Ovary (tissue), 3 donors: Measurements from ENCODE around the gene F10.

Experiments used
- POLR2A ChIP-seq: fragments of 450-650 bp; IDR thresholded peaks from one replicate; pipeline ENCODE4 v1.6.1; 2017; ENCODE audit warnings: antibody characterized with exemption, mild to moderate bottlenecking, moderate library complexity
- TF ChIP-seq, protein P1 (sequence below), 3 donors: fragments of 450-650 bp in 2 of 3; fragments of 200-600 bp in 1 of 3; IDR thresholded peaks; one replicate each; pipeline versions ENCODE4 v1.5.1 to v1.8.0; 2016 to 2022; ENCODE audit warnings: antibody characterized with exemption in 3 of 3, mild to moderate bottlenecking in 1 of 3
- donor health status: DM: no; HTN: no; CAD: no.

DNA sequence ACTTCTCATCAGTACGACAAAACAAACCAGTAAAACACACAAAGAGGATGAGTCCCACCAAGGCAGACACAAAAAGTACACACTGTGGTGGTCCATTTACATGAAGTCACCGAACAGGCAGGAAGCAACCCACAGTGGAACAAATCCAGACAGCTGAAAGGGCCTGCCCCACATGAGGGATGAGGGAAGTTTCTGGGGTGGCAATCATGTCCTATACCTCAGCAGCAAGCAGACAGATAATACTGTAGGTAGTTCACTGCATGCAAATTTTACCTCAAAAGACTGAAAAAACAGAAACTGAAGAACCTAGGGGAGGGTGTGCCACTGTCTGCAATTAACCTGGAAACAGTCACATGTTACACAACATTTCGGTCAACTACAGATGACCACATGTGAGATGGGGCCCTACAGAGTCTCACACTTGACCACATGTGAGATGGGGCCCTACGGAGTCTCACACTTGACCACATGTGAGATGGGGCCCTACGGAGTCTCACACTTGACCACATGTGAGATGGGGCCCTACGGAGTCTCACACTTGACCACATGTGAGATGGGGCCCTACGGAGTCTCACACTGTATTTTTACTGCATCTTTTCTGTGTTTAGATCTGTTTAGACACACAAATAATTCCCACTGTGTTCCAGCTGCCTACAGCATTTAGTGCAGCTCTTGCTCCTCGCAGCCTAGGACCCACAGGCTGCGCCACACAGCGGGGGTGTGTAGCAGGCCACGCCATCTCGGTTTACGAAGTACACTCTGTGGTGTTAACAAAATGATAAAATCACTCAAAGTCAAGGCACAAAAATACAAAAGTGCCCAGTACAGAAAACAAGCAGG is 63.7 kb downstream of the F10 start:
- TF ChIP-seq POLR2A = no peak
- TF ChIP-seq, protein P1, sequence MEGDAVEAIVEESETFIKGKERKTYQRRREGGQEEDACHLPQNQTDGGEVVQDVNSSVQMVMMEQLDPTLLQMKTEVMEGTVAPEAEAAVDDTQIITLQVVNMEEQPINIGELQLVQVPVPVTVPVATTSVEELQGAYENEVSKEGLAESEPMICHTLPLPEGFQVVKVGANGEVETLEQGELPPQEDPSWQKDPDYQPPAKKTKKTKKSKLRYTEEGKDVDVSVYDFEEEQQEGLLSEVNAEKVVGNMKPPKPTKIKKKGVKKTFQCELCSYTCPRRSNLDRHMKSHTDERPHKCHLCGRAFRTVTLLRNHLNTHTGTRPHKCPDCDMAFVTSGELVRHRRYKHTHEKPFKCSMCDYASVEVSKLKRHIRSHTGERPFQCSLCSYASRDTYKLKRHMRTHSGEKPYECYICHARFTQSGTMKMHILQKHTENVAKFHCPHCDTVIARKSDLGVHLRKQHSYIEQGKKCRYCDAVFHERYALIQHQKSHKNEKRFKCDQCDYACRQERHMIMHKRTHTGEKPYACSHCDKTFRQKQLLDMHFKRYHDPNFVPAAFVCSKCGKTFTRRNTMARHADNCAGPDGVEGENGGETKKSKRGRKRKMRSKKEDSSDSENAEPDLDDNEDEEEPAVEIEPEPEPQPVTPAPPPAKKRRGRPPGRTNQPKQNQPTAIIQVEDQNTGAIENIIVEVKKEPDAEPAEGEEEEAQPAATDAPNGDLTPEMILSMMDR (IDR thresholded peaks at IDR 0.05) = no peak
